OCI-LY7 (cell line): ENCODE measurements around the gene SLC12A9. TPM values are rescaled to one million over a fixed set of nuclear protein-coding genes. Genes with fewer than 3 reads are reported as not detected.

ENCODE experiments used
- BruUV-seq: library from RNA; stranded (reverse); fragments of 400-500 nt; replicated peaks from 2 replicates; lab custom pipeline; 2021; lab: Mats Ljungman, UMichigan
- CTCF ChIA-PET: fragments of 300-600 bp; sonication (Branson Sonifier 250); formaldehyde crosslinking; loops from one replicate; lab custom pipeline; 2022; ENCODE audit warnings: antibody characterized with exemption; ENCODE audit not compliant: unreplicated experiment; lab: Charles Lee
- POLR2A ChIA-PET: fragments of 300-600 bp; sonication (Branson Sonifier 250); formaldehyde crosslinking; loops from one replicate; lab custom pipeline; 2022; ENCODE audit warnings: antibody characterized with exemption; lab: Charles Lee
- DNase-seq: peaks from one replicate; pipeline ENCODE4 v3.0.0-alpha.2; 2015; ENCODE audit warnings: low spot score
- H2AFZ ChIP-seq: fragments of 200-600 bp; sonication (generic), shearing (Covaris generic); 2 replicates; pipeline ENCODE4 v1.6.1; 2014; ENCODE audit warnings: mild to moderate bottlenecking, antibody characterized with exemption, low read length, moderate library complexity
- H3K27ac ChIP-seq: fragments of 200-600 bp; sonication (generic); 2 replicates; pipeline ENCODE4 v1.5.1; 2014; ENCODE audit warnings: mixed run types, low read depth, mild to moderate bottlenecking, moderate library complexity, low read length, inconsistent platforms; ENCODE audit not compliant: poor library complexity, severe bottlenecking
- H3K36me3 ChIP-seq: fragments of 200-600 bp; sonication (generic); 2 replicates; pipeline ENCODE4 v1.6.1; 2014; ENCODE audit warnings: mild to moderate bottlenecking, antibody characterized with exemption, low read length, moderate library complexity, mixed read lengths; ENCODE audit not compliant: insufficient read depth
- H3K4me1 ChIP-seq: fragments of 200-600 bp; sonication (generic); 2 replicates; pipeline ENCODE4 v1.5.1; 2014; ENCODE audit warnings: mild to moderate bottlenecking, low read length; ENCODE audit not compliant: insufficient read depth, poor library complexity, severe bottlenecking
- H3K4me2 ChIP-seq: fragments of 200-600 bp; sonication (generic); 2 replicates; pipeline ENCODE4 v1.6.1; 2014; ENCODE audit warnings: mild to moderate bottlenecking, low read length
- H3K4me3 ChIP-seq: fragments of 200-600 bp; sonication (generic); 2 replicates; pipeline ENCODE4 v1.5.1; 2014; ENCODE audit warnings: mild to moderate bottlenecking, low read depth, low read length; ENCODE audit not compliant: poor library complexity, severe bottlenecking
- H3K79me2 ChIP-seq: fragments of 200-600 bp; sonication (generic); 2 replicates; pipeline ENCODE4 v1.6.1; 2016; ENCODE audit warnings: low read depth, mild to moderate bottlenecking, low read length, moderate library complexity, mixed read lengths; ENCODE audit not compliant: insufficient read depth
- H3K9me2 ChIP-seq: fragments of 200-600 bp; sonication (generic); 2 replicates; pipeline ENCODE4 v1.6.1; 2016; ENCODE audit warnings: mild to moderate bottlenecking, low read length, mixed read lengths; ENCODE audit not compliant: insufficient read depth
- H3K9me3 ChIP-seq: fragments of 200-600 bp; sonication (generic); 2 replicates; pipeline ENCODE4 v1.6.1; 2014; ENCODE audit warnings: mild to moderate bottlenecking, mixed run types, low read length, mixed read lengths
- H4K20me1 ChIP-seq: fragments of 200-600 bp; sonication (generic); 2 replicates; pipeline ENCODE4 v1.6.1; 2014; ENCODE audit warnings: mild to moderate bottlenecking, antibody characterized with exemption, low read length, moderate library complexity, mixed read lengths; ENCODE audit not compliant: insufficient read depth
- EZH2phosphoT487 ChIP-seq: fragments of 200-600 bp; sonication (generic); IDR thresholded peaks from 2 replicates; pipeline ENCODE4 v1.6.1; 2018; ENCODE audit warnings: low read depth, borderline replicate concordance, mild to moderate bottlenecking, mixed run types, antibody characterized with exemption, low read length, moderate library complexity, mixed read lengths
- intact Hi-C: fragments of 100-400 bp; cut with micrococcal nuclease; formaldehyde crosslinking; loops from one replicate; pipeline ENCODE4 v1.10.0; 2022; ENCODE audit not compliant: unreplicated experiment
- total RNA-seq, 2 experiments: library from RNA; depleted of rRNA in 1 of 2; stranded (reverse); fragments of >200 nt in 1 of 2; shearing (Covaris generic) in 1 of 2; gene quantifications; 2 replicates each; pipeline ENCODE4 v1.2.3, GENCODE V29; 2014 to 2022
- TF ChIP-seq, protein P1 (sequence below): fragments of 200-600 bp; sonication (generic); conservative IDR thresholded peaks from 2 replicates; pipeline ENCODE4 v1.5.1; 2014; ENCODE audit warnings: mild to moderate bottlenecking, antibody characterized with exemption, low read length, moderate library complexity, mixed read lengths

SLC12A9 gene
- total RNA-seq, 2 experiments from 2014 or later, result 15.7 to 25.6 TPM

GRCh38 chr7:100888988-100889750, 36.7 kb downstream of the SLC12A9 start, which contains the start of gene UFSP1:
Gene UFSP1, minus strand, starts transcription at chr7:100889715. Its CDS starts 444 bp downstream, at chr7:100889271.
- peak within 1 kb of the TSS; percentile 92 for H3K4me2 ChIP-seq
- peaks cover 16% of the 10 kb centered on the region for H4K20me1 ChIP-seq
- BruUV-seq, result no TSS peak
- TF ChIP-seq, protein P1, sequence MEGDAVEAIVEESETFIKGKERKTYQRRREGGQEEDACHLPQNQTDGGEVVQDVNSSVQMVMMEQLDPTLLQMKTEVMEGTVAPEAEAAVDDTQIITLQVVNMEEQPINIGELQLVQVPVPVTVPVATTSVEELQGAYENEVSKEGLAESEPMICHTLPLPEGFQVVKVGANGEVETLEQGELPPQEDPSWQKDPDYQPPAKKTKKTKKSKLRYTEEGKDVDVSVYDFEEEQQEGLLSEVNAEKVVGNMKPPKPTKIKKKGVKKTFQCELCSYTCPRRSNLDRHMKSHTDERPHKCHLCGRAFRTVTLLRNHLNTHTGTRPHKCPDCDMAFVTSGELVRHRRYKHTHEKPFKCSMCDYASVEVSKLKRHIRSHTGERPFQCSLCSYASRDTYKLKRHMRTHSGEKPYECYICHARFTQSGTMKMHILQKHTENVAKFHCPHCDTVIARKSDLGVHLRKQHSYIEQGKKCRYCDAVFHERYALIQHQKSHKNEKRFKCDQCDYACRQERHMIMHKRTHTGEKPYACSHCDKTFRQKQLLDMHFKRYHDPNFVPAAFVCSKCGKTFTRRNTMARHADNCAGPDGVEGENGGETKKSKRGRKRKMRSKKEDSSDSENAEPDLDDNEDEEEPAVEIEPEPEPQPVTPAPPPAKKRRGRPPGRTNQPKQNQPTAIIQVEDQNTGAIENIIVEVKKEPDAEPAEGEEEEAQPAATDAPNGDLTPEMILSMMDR, result no peak
- TF ChIP-seq EZH2phosphoT487, result no peak
- peak within 1 kb of the TSS; percentile 67 for H3K27ac ChIP-seq
- intact Hi-C loops, result loop anchor here (1.0 to 10.0 kb wide), 2 partner anchors 37 to 804 kb away; partner anchors contain the start of genes COPS6, SLC12A9 and ZNF3
- peaks cover 7% of the 10 kb centered on the region; the same call in 1 of the 2 replicates for H3K79me2 ChIP-seq
- H3K9me2 ChIP-seq, result no peaks in the 10 kb centered on the region
- peaks cover 41% of the 10 kb centered on the region for H3K4me1 ChIP-seq
- ChIA-PET CTCF (interaction anchor here (0.6 to 1.9 kb wide), 12 partner anchors 14 to 831 kb away, joined by 3 to 14 read pairs (median 5); partner anchors contain the start of genes GNB2, SRRT and TRIM56), POLR2A (interaction anchor here (0.5 to 4.9 kb wide), 15 partner anchors 12 to 1049 kb away, joined by 3 to 40 read pairs (median 3); partner anchors contain the start of genes FIS1, POP7, SLC12A9 and SRRT)
- DNase-seq, result no peak
- H3K36me3 ChIP-seq, result peaks cover 49% of the 10 kb centered on the region
- no peaks in the 10 kb centered on the region for H3K9me3 ChIP-seq
- H3K4me3 ChIP-seq, result peak within 1 kb of the TSS; percentile 74
- H2AFZ ChIP-seq, result peak within 1 kb of the TSS; percentile 68

- H3K4me2 ChIP-seq, result peak overlapping the region; percentile 92; the same call in 1 of the 2 replicates
- no TSS peak for BruUV-seq
- ChIA-PET POLR2A (interaction anchor here (0.5 to 4.9 kb wide), 6 partner anchors 15 to 876 kb away, joined by 3 to 40 read pairs (median 4); partner anchors contain the start of genes SRRT, TRIM56 and ZKSCAN1), CTCF (interaction anchor here (1.3 to 1.5 kb wide), 2 partner anchors 16 to 36 kb away, joined by 3 to 7 read pairs; partner anchors contain the start of gene SRRT)
- H3K4me1 ChIP-seq, result peaks cover 47% of the 10 kb centered on the region
- DNase-seq, result no peak
- peaks cover 32% of the 10 kb centered on the region for H3K36me3 ChIP-seq
- no peaks in the 10 kb centered on the region for H3K9me3 ChIP-seq
- H4K20me1 ChIP-seq, result peaks cover 16% of the 10 kb centered on the region
- peak overlapping the region; percentile 68; the same call in 1 of the 2 replicates for H2AFZ ChIP-seq
- peaks cover 7% of the 10 kb centered on the region; the same call in 1 of the 2 replicates for H3K79me2 ChIP-seq
- H3K27ac ChIP-seq, result no peak overlapping the region
- H3K9me2 ChIP-seq, result no peaks in the 10 kb centered on the region
- TF ChIP-seq, protein P1, result no peak
- no peak for TF ChIP-seq EZH2phosphoT487
- H3K4me3 ChIP-seq, result peak overlapping the region; percentile 61
- intact Hi-C loops, result no loop called here
Measured at GRCh38 chr7:100890653-100891567, 38.4 kb downstream of the SLC12A9 start.
